NCI-H748 (cell line): Measurements from ENCODE around the gene VAV2.
"Not testable (repeated sequence)": the region's sequence is repeated elsewhere in the genome, so short reads cannot be mapped to it uniquely, and the experiment has no call there.

Source experiments
- DNase-seq: peaks from one replicate; lab custom pipeline; 2025; ENCODE audit not compliant: unreplicated experiment; lab: John Stamatoyannopoulos, UW

VAV2 gene

GRCh38 chr9:133998915-133999595 lies 6.9 kb upstream of the VAV2 start:
- no peak for DNase-seq

- no peak for DNase-seq
These were observed 5.5 kb upstream of the VAV2 start for GRCh38 chr9:133997584-133997983.

- DNase-seq = no peak
These were observed 4.7 kb upstream of the VAV2 start for GRCh38 chr9:133996531-133997520.

GRCh38 chr9:133995012-133995896 lies 3.1 kb upstream of the VAV2 start:
- DNase-seq = no peak

- peak; percentile 80 for DNase-seq
These were observed 2.4 kb upstream of the VAV2 start for GRCh38 chr9:133994353-133995011.

- DNase-seq = no peak
These were observed 1.6 kb upstream of the VAV2 start for GRCh38 chr9:133993635-133994253.

- peak; percentile 92 for DNase-seq
These were observed 883 bp upstream of the VAV2 start for GRCh38 chr9:133992780-133993634.

GRCh38 chr9:133991214-133991921 lies 756 bp downstream of the VAV2 start:
- DNase-seq = peak; percentile 54

- DNase-seq = peak; percentile 70
These were observed 1.5 kb downstream of the VAV2 start for GRCh38 chr9:133990366-133991213.

GRCh38 chr9:133989625-133990365 lies 2.3 kb downstream of the VAV2 start:
- no peak for DNase-seq

- not testable (repeated sequence) for DNase-seq
These were observed 3.4 kb downstream of the VAV2 start for GRCh38 chr9:133988771-133989170.

- DNase-seq = no peak
These were observed 4.0 kb downstream of the VAV2 start for GRCh38 chr9:133987946-133988665.

GRCh38 chr9:133987446-133987788 lies 4.7 kb downstream of the VAV2 start:
- DNase-seq = no peak

GRCh38 chr9:133986774-133987445 lies 5.2 kb downstream of the VAV2 start:
- no peak for DNase-seq

- DNase-seq = no peak
These were observed 6.1 kb downstream of the VAV2 start for GRCh38 chr9:133986061-133986460.
